ENCODE measurements around the gene SLC47A1.

Gene SLC47A1

DNA sequence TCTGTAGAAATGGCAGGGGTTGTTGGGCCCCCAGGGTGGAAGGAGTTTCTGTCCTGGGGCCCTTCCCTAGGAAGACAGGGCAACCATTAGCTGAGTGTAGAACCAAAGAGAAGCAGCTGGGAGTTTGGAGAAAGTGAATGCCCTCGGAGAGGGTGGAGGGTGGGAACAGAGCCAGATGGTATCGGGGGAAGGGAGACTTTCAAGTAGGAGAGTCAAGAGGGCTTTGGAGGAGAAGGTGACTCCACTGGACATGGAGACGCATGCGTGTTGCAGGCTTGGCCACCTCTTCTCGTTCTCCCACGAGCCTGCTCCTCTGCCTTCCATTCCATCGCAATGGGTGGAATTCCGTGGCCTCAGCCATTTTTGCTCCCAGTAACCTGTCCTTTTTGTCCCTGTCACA, 19.4 kb downstream of the SLC47A1 start:
- H3K27me3 ChIP-seq (ENCODE audit: control insufficient read depth in 2 of 2, insufficient read depth in 2 of 2, low read length in 2 of 2), result no peaks in the 10 kb centered on the region
- H3K9me3 ChIP-seq (ENCODE audit: control insufficient read depth in 2 of 2, low read length in 2 of 2), result no peaks in the 10 kb centered on the region
- H3K9ac ChIP-seq (ENCODE audit: low read depth in 1 of 2, low read length in 2 of 2), result no peak overlapping the region
- H3K36me3 ChIP-seq (ENCODE audit: control insufficient read depth in 2 of 2, insufficient read depth in 2 of 2, low read length in 2 of 2), result no peaks in the 10 kb centered on the region
- no peak overlapping the region for H3K27ac ChIP-seq (ENCODE audit: low read depth in 2 of 2, low read length in 2 of 2)
- no peak overlapping the region for H3K4me3 ChIP-seq (ENCODE audit: low read length in 2 of 2)
- H3K4me1 ChIP-seq (ENCODE audit: control insufficient read depth in 2 of 2, insufficient read depth in 2 of 2, low read length in 2 of 2), result peaks cover 0 to 18% of the 10 kb centered on the region in 2 donors

DNA sequence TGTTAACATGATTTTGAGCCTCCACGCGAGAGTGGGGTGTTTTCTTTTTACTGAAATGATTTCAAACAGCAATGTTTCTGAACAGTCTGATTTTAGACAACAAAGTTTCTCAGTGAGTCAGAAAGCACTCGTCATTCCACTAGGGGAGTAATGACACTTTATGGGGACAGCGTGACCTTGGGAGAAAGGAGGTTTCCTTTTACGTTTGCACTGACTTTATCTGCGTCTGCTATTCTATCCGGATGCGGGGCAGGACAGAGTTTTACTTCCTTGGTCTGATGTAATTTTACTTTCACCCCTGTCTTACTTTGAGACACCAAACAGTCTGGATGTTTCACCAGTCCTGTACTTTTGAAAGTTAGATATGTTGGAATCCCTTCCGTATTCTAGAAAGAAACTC, 20.7 kb downstream of the SLC47A1 start:
- H3K27ac ChIP-seq (ENCODE audit: low read depth in 2 of 2, low read length in 2 of 2), result no peak overlapping the region
- peaks cover 0 to 18% of the 10 kb centered on the region in 2 donors for H3K4me1 ChIP-seq (ENCODE audit: control insufficient read depth in 2 of 2, insufficient read depth in 2 of 2, low read length in 2 of 2)
- no peak overlapping the region for H3K9ac ChIP-seq (ENCODE audit: low read depth in 1 of 2, low read length in 2 of 2)
- no peaks in the 10 kb centered on the region for H3K36me3 ChIP-seq (ENCODE audit: control insufficient read depth in 2 of 2, insufficient read depth in 2 of 2, low read length in 2 of 2)
- no peak overlapping the region for H3K4me3 ChIP-seq (ENCODE audit: low read length in 2 of 2)
- no peaks in the 10 kb centered on the region for H3K9me3 ChIP-seq (ENCODE audit: control insufficient read depth in 2 of 2, low read length in 2 of 2)
- H3K27me3 ChIP-seq (ENCODE audit: control insufficient read depth in 2 of 2, insufficient read depth in 2 of 2, low read length in 2 of 2), result no peaks in the 10 kb centered on the region

DNA sequence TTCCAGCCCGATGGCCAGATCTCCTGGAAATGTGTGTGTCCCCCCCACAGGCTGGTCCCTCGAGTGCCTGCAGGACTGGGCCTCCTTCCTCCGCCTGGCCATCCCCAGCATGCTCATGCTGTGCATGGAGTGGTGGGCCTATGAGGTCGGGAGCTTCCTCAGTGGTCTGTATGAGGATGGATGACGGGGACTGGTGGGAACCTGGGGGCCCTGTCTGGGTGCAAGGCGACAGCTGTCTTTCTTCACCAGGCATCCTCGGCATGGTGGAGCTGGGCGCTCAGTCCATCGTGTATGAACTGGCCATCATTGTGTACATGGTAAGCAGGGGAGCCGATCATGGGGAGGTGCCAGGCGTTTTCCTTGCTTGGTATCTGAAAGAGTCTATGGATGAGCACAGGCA, 22.1 kb downstream of the SLC47A1 start:
- no peaks in the 10 kb centered on the region for H3K9me3 ChIP-seq (ENCODE audit: control insufficient read depth in 2 of 2, low read length in 2 of 2)
- H3K4me3 ChIP-seq (ENCODE audit: low read length in 2 of 2), result no peak overlapping the region
- H3K4me1 ChIP-seq (ENCODE audit: control insufficient read depth in 2 of 2, insufficient read depth in 2 of 2, low read length in 2 of 2), result peaks cover 0 to 13% of the 10 kb centered on the region in 2 donors
- no peak overlapping the region for H3K27ac ChIP-seq (ENCODE audit: low read depth in 2 of 2, low read length in 2 of 2)
- no peaks in the 10 kb centered on the region for H3K27me3 ChIP-seq (ENCODE audit: control insufficient read depth in 2 of 2, insufficient read depth in 2 of 2, low read length in 2 of 2)
- H3K36me3 ChIP-seq (ENCODE audit: control insufficient read depth in 2 of 2, insufficient read depth in 2 of 2, low read length in 2 of 2), result no peaks in the 10 kb centered on the region
- no peak overlapping the region for H3K9ac ChIP-seq (ENCODE audit: low read depth in 1 of 2, low read length in 2 of 2)

DNA sequence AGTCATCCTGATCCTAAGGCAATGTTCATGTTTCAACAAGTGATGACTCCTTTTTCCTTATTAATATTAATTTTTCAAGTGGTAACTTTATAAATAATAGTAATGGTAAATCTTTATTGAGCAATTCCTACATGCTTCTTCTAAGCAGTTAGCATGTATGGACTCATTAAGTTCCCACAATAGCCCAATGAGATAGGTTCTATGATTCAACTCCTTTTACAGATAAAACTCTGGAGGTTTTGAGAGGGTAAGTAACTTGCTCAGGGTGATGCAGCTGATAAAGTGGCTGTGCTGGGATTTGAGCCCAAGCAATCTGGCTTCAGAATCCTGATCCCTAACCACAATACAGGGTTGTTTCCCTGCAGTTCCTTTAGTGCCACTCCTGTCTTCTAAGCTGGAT, 25.3 kb downstream of the SLC47A1 start:
- Histone ChIP-seq H3K27me3 (ENCODE audit: control insufficient read depth in 2 of 2, insufficient read depth in 2 of 2, low read length in 2 of 2) (no peaks in the 10 kb centered on the region), H3K9me3 (ENCODE audit: control insufficient read depth in 2 of 2, low read length in 2 of 2) (no peaks in the 10 kb centered on the region), H3K27ac (ENCODE audit: low read depth in 2 of 2, low read length in 2 of 2) (no peak overlapping the region), H3K9ac (ENCODE audit: low read depth in 1 of 2, low read length in 2 of 2) (no peak overlapping the region), H3K4me3 (ENCODE audit: low read length in 2 of 2) (no peak overlapping the region), H3K4me1 (ENCODE audit: control insufficient read depth in 2 of 2, insufficient read depth in 2 of 2, low read length in 2 of 2) (peaks cover 0 to 3% of the 10 kb centered on the region in 2 donors), H3K36me3 (ENCODE audit: control insufficient read depth in 2 of 2, insufficient read depth in 2 of 2, low read length in 2 of 2) (no peaks in the 10 kb centered on the region)

DNA sequence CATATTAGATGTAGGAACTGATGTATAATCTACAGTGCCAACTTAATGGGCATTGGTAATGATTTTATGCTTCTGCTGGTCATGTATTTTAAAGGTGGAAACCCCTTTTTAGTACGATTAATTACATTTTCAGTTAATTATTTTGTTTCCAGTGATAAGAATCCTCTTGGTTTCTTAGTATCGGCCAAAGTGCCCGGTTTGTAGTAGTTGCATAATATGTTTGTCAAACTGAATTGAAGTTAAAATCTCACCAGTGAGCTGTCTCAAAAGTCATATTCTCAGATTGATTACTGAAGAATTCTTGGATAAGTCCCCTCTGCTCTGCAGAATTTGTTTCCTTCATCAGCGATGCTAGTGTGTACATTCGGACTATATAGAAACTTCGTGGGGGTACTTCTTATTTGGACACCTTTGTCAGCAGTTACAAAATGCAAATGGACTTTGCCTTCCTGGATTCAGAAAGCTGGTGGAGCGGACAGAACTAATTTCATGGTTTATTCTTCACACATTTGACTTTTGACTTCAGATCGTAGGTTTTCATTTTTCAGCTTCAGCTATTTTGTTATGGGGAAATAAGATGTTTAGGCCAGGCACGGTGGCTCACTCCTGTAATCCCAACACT, 28.2 kb downstream of the SLC47A1 start:
- H3K27ac ChIP-seq (ENCODE audit: low read depth in 2 of 2, low read length in 2 of 2), result no peak overlapping the region

DNA sequence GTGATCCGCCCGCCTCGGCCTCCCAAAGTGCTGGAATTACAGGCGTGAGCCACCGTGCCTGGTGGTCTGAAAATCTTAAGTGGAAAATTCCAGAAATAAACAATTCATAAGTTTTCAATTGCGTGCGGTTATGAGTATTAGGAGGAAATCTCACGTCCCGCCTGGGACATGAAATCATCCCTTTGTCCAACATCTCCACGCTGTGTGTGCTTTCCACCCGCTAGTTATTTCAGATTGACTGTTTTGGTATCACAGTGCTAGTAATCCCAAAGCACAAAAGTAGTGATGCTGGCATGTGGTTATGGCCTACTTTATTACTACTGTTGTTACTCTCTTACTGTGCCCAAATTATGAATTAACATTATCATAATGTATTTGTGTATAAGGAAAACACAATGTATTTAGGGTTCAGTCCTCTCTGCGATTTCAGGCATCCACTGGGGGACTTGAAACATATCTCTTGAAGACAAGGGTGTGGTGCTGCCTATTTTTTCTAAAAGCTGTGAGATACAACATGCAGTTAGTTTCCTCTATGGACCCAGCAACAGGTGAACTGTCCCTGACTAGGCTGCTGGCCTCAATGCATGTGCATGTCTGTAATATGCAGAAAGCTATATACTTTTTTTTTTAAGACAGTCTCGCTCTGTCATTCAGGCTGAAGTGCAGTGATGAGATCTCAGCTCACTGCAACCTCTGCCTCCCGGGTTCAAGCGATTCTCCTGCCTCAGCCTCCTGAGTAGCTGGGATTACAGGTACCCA, 32.3 kb downstream of the SLC47A1 start:
- no peak overlapping the region for H3K27ac ChIP-seq (ENCODE audit: low read depth in 2 of 2, low read length in 2 of 2)
- H3K9me3 ChIP-seq (ENCODE audit: control insufficient read depth in 2 of 2, low read length in 2 of 2), result no peaks in the 10 kb centered on the region
- no peaks in the 10 kb centered on the region for H3K36me3 ChIP-seq (ENCODE audit: control insufficient read depth in 2 of 2, insufficient read depth in 2 of 2, low read length in 2 of 2)
- H3K9ac ChIP-seq (ENCODE audit: low read depth in 1 of 2, low read length in 2 of 2), result no peak overlapping the region
- no peak overlapping the region for H3K4me3 ChIP-seq (ENCODE audit: low read length in 2 of 2)
- no peaks in the 10 kb centered on the region for H3K27me3 ChIP-seq (ENCODE audit: control insufficient read depth in 2 of 2, insufficient read depth in 2 of 2, low read length in 2 of 2)
- H3K4me1 ChIP-seq (ENCODE audit: control insufficient read depth in 2 of 2, insufficient read depth in 2 of 2, low read length in 2 of 2), result peaks cover 12 to 14% of the 10 kb centered on the region in 2 donors

More for the DNA sequence above, 28.2 kb downstream of the SLC47A1 start:
- H3K27me3 ChIP-seq (ENCODE audit: control insufficient read depth in 2 of 2, insufficient read depth in 2 of 2, low read length in 2 of 2), result no peaks in the 10 kb centered on the region
- H3K9me3 ChIP-seq (ENCODE audit: control insufficient read depth in 2 of 2, low read length in 2 of 2), result no peaks in the 10 kb centered on the region
- H3K4me1 ChIP-seq (ENCODE audit: control insufficient read depth in 2 of 2, insufficient read depth in 2 of 2, low read length in 2 of 2), result no peaks in the 10 kb centered on the region
- no peaks in the 10 kb centered on the region for H3K36me3 ChIP-seq (ENCODE audit: control insufficient read depth in 2 of 2, insufficient read depth in 2 of 2, low read length in 2 of 2)
- no peak overlapping the region for H3K9ac ChIP-seq (ENCODE audit: low read depth in 1 of 2, low read length in 2 of 2)
- H3K4me3 ChIP-seq (ENCODE audit: low read length in 2 of 2), result no peak overlapping the region

DNA sequence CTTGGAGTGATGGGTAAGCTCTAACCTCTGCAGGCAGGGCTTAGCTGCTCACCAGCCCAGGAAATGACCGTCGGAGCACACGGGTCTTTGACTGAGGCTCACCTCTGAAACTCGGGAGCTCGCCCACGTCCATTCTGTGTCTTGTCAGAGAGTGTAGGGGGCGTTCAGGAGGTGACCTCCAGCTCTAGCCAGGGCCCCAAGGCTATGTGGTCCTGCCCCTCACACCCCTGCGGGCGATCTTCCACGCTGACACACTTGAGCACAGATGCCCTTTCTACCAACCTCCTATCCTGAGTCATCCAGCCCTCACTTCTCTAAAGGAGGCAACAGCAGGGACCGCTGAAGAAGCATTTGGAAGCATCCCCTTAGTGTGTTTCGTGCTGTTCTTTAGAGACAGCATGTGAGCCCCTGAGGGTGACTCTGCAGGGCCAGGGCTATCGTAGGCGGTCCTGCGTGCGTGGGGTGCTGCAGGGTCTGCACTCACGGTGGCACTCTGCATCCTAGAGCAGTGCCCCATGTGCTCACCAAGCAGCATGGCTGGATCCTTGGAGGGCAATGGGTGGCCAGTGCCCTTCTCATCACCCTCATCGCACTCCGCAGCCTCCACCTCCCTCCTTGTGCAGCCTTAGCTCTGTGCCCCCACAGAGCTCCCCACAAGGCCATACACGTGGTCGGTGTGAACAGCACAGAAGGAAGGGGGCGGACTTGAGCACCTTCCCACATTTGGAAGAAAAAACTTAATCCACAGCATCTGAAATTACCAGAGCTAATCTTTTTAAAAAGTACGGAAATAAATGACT, 33.8 kb downstream of the SLC47A1 start:
- Histone ChIP-seq H3K36me3 (ENCODE audit: control insufficient read depth in 2 of 2, insufficient read depth in 2 of 2, low read length in 2 of 2) (no peaks in the 10 kb centered on the region), H3K9ac (ENCODE audit: low read depth in 1 of 2, low read length in 2 of 2) (no peak overlapping the region), H3K4me1 (ENCODE audit: control insufficient read depth in 2 of 2, insufficient read depth in 2 of 2, low read length in 2 of 2) (peaks cover 14 to 15% of the 10 kb centered on the region in 2 donors), H3K27me3 (ENCODE audit: control insufficient read depth in 2 of 2, insufficient read depth in 2 of 2, low read length in 2 of 2) (no peaks in the 10 kb centered on the region), H3K27ac (ENCODE audit: low read depth in 2 of 2, low read length in 2 of 2) (no peak overlapping the region), H3K4me3 (ENCODE audit: low read length in 2 of 2) (no peak overlapping the region), H3K9me3 (ENCODE audit: control insufficient read depth in 2 of 2, low read length in 2 of 2) (no peaks in the 10 kb centered on the region)

DNA sequence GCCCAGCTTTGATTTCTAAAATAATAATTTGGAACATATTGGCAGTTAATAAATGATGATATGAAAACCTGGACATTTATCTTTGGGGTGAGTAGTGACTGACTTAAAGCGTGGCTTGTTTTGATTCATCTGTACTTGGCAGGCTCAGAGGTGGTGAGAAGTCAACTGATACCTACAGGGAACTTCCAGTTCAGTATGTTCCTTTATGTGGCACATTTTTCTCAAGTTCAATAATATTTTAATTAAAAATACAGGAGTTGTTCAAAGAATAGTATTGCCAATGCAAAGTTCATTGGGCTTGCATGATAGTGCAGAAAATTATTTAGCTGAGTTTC, 34.3 kb downstream of the SLC47A1 start:
- peaks cover 14 to 15% of the 10 kb centered on the region in 2 donors for H3K4me1 ChIP-seq (ENCODE audit: control insufficient read depth in 2 of 2, insufficient read depth in 2 of 2, low read length in 2 of 2)
- H3K4me3 ChIP-seq (ENCODE audit: low read length in 2 of 2), result no peak overlapping the region
- H3K27me3 ChIP-seq (ENCODE audit: control insufficient read depth in 2 of 2, insufficient read depth in 2 of 2, low read length in 2 of 2), result no peaks in the 10 kb centered on the region
- H3K36me3 ChIP-seq (ENCODE audit: control insufficient read depth in 2 of 2, insufficient read depth in 2 of 2, low read length in 2 of 2), result no peaks in the 10 kb centered on the region
- H3K27ac ChIP-seq (ENCODE audit: low read depth in 2 of 2, low read length in 2 of 2), result no peak overlapping the region
- no peaks in the 10 kb centered on the region for H3K9me3 ChIP-seq (ENCODE audit: control insufficient read depth in 2 of 2, low read length in 2 of 2)
- H3K9ac ChIP-seq (ENCODE audit: low read depth in 1 of 2, low read length in 2 of 2), result no peak overlapping the region

DNA sequence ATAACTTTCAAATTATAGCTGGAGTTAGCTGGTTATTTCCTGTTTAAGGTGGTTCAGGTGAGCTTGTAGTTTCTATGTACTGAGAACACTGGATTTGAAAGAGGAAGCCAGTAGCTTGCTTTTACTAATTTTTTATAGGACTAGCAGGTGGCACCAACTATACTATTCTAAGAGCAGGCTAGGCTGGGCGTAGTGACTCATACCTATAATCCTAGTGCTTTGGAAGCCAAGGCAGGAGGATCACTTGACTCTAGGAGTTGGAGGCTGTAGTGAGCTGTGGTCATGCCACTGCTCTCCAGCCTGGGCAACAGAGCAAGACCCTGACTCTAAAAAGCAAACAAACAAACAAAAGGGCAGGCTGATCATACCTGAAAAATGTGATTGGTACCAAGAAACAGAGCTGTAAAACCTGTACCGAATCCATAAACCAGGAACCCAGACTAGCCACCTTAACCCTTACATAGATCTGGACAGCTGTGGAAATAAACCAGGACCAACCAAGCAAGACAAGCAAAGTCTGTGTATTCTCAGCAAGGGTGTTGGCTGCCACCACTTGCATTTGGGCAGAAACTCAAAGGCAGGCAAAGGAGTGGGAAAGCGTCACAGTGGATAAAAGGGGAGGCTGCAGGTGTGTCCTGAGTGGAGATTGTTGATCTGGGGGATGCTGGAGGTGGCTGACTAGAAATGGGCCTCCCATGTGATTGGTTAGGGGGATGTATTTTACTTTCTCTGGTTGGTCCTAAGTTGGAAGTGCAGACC, 36.3 kb downstream of the SLC47A1 start:
- no peaks in the 10 kb centered on the region for H3K9me3 ChIP-seq (ENCODE audit: control insufficient read depth in 2 of 2, low read length in 2 of 2)
- H3K4me1 ChIP-seq (ENCODE audit: control insufficient read depth in 2 of 2, insufficient read depth in 2 of 2, low read length in 2 of 2), result peaks cover 14 to 15% of the 10 kb centered on the region in 2 donors
- H3K27me3 ChIP-seq (ENCODE audit: control insufficient read depth in 2 of 2, insufficient read depth in 2 of 2, low read length in 2 of 2), result no peaks in the 10 kb centered on the region
- peak overlapping the region in 1 of 2 donors; percentile 20 for H3K9ac ChIP-seq (ENCODE audit: low read depth in 1 of 2, low read length in 2 of 2)
- peak overlapping the region; percentile 85 to 88 for H3K27ac ChIP-seq (ENCODE audit: low read depth in 2 of 2, low read length in 2 of 2)
- peak overlapping the region; percentile 2 to 43 for H3K4me3 ChIP-seq (ENCODE audit: low read length in 2 of 2)
- no peaks in the 10 kb centered on the region for H3K36me3 ChIP-seq (ENCODE audit: control insufficient read depth in 2 of 2, insufficient read depth in 2 of 2, low read length in 2 of 2)

Data from mucosa of rectum (tissue), 2 donors.